Measurements from ENCODE around the gene SLFN14.

GRCh38 chr17:35578197-35578928 lies 17.7 kb upstream of the SLFN14 start, which contains the start of gene PEX12:
- TF ChIP-seq FOSL2 (IDR thresholded peaks at IDR 0.05) (no peak), FOSL2 (CRISPR knock-in tag; IDR thresholded peaks at IDR 0.05) (no peak), RCOR1 (IDR thresholded peaks at IDR 0.05; ENCODE audit: low read depth, low read length) (no peak), RFX5 (IDR thresholded peaks at IDR 0.05) (no peak), EP300 (IDR thresholded peaks at IDR 0.05) (no peak), JUN (IDR thresholded peaks at IDR 0.05) (peak; percentile 90 to 99; a peak in 4 of 5 replicates), CHD2 (IDR thresholded peaks at IDR 0.05; ENCODE audit: low read length, partially characterized antibody) (no peak)
